ENCODE data around the gene TCOF1.

TCOF1 gene

DNA sequence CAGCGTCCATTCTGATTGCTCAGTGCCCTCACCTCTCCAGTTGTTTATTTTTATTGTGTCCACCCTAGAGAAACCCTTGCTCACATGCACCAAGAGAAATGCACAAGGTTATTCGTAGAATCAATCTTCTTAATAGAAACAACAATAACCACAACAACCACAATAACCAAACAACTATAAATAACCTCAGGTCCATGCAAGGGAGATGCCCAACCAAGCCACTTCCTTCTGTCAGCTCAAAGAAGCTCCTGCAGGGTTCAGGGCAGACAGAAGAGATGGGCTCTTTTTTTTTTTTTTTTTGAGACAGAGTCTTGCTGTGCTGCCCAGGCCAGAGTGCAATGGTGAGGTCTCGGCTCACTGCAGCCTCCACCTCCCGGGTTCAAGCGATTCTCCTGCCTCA lies 14.9 kb upstream of the TCOF1 start:
- DNase-seq (ENCODE audit: low spot score): no peak
- no peak for TF ChIP-seq CTCF (IDR thresholded peaks at IDR 0.05; ENCODE audit: extremely low read depth, missing control alignments)

GRCh38 chr5:150343994-150344631 lies 13.4 kb upstream of the TCOF1 start:
- TF ChIP-seq CTCF (IDR thresholded peaks at IDR 0.05; ENCODE audit: extremely low read depth, missing control alignments): no peak
- no peak for DNase-seq (ENCODE audit: low spot score)

GRCh38 chr5:150345716-150346115 lies 11.8 kb upstream of the TCOF1 start:
- DNase-seq (ENCODE audit: low spot score): no peak
- TF ChIP-seq CTCF (IDR thresholded peaks at IDR 0.05; ENCODE audit: extremely low read depth, missing control alignments): no peak

DNA sequence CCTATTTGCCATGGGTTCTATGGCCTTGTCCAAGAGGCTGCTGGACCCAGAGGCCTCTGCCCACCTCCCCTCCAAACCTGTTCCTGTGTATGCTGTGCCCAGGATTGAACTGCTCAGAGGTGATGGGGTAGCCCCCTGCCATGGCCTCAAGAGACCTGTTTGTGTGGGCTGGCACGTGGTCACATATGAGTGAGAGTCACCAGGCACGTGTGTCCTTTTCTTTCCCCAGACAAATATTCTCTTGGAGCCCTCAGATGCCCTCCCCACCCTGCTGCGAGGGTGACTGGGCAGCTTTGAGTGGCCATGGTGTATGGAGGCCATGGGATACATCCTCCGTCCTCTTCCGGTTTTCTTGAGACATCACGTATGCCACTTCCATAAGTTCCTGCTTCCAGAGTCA lies 10.9 kb upstream of the TCOF1 start:
- no peak for TF ChIP-seq CTCF (IDR thresholded peaks at IDR 0.05; ENCODE audit: extremely low read depth, missing control alignments)
- DNase-seq (ENCODE audit: low spot score): no peak

DNA sequence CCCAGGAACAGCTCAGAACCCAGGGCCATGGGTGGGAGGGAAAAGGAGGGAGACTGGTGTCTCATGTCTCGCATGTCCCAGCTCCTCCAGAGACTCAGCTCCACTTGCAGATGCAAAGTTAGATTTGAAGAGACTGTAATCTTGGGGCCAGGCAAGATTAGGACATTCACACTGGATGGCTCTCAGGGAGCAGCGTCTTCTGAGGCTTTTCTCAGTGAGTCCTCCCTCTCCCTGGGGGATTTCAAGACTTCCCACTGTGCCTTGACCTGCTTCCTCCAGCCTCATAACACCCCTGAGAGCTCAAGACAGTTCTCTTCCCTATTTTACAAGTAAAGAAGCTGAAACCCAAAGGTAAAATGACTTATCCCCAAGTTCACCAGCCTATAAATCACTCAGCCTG lies 10.5 kb upstream of the TCOF1 start:
- DNase-seq (ENCODE audit: low spot score): no peak
- no peak for TF ChIP-seq CTCF (IDR thresholded peaks at IDR 0.05; ENCODE audit: extremely low read depth, missing control alignments)

GRCh38 chr5:150347451-150347850 lies 10.0 kb upstream of the TCOF1 start:
- DNase-seq (ENCODE audit: low spot score): no peak
- TF ChIP-seq CTCF (IDR thresholded peaks at IDR 0.05; ENCODE audit: extremely low read depth, missing control alignments): no peak

DNA sequence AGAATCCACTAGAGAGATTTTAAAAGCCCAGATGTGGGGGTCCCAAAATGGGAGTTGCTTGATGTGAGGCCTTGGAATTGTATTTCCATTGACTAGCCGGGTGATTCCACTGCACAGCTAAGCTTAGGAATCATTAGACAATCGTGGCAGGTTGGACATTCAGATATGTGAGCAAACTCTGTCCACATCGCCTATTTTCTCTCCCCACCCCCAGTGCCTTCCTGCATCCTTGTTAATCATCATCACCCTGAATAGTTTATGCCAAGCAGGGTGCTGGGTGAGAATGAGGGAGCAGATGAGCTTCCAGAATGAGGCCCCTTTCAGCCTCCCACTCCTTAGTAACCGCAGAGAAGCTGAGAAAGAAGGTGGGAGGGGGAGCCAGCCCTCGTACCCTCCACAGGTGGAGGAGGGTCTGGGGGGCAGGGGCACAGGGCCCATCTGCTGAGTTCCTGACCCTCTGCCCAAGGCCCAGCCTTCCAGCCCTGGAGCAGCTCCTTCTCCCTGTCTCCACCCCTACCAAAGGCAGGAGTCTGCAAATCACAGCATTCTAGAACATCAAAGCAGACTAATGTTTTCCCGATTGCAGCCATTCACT lies 7.7 kb upstream of the TCOF1 start:
- no peak for TF ChIP-seq CTCF (IDR thresholded peaks at IDR 0.05; ENCODE audit: extremely low read depth, missing control alignments)
- no peak for DNase-seq (ENCODE audit: low spot score)
